Neural crest cell (in vitro differentiated cells): ENCODE measurements around the gene PANX3. TPM values are rescaled to one million over a fixed set of nuclear protein-coding genes. Genes with fewer than 3 reads are reported as not detected.

Experiments used
- DNase-seq: peaks from one replicate; pipeline ENCODE4 v3.0.0; 2021; ENCODE audit warnings: low read depth, mixed read lengths, low spot score
- H3K27ac Mint-ChIP-seq: one replicate; pipeline ENCODE4 v1.8.0; 2021; ENCODE audit warnings: mild to moderate bottlenecking, mixed read lengths; ENCODE audit not compliant: unreplicated experiment
- H3K27me3 Mint-ChIP-seq: 2 replicates; pipeline ENCODE4 v1.8.0; 2021; ENCODE audit warnings: low read depth, mild to moderate bottlenecking, mixed read lengths
- H3K36me3 Mint-ChIP-seq: 2 replicates; pipeline ENCODE4 v1.8.0; 2021; ENCODE audit warnings: low read depth, mild to moderate bottlenecking, mixed read lengths
- H3K4me1 Mint-ChIP-seq: 2 replicates; pipeline ENCODE4 v1.8.0; 2021; ENCODE audit warnings: mixed read lengths
- H3K4me3 Mint-ChIP-seq: one replicate; pipeline ENCODE4 v1.8.0; 2021; ENCODE audit warnings: mild to moderate bottlenecking, mixed read lengths
- H3K9me3 Mint-ChIP-seq: 2 replicates; pipeline ENCODE4 v1.8.0; 2021; ENCODE audit warnings: mixed read lengths
- CTCF ChIP-seq: fragments of 200-600 bp; sonication (generic); conservative IDR thresholded peaks from 2 replicates; pipeline ENCODE4 v1.5.0; 2021; ENCODE audit warnings: antibody characterized with exemption, mild to moderate bottlenecking
- total RNA-seq: library from RNA; stranded (reverse); gene quantifications from 2 replicates; pipeline ENCODE4 v1.2.1, GENCODE V29; 2021

Gene PANX3
- total RNA-seq, 1 donor from 2014 or later, result not detected

DNA sequence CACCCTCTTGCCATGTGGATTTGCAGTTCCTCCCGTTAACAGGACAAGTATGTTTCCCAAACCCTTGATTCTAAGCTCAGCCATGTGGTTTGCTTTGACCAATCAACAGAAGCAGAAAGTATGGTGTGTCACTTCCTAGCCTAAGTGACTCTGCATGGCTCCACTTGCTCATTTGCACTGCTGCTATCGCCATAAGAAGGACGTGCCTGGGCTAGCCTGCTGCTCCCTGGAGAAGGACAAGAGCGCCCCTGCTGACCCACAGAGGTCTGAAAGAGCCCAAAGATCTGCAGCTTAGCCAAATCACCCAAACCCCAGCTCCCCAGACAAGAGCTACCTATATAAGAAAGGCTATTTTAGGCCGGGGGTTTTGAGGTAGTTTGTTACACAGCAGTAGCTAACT lies 29.4 kb downstream of the PANX3 start:
- H3K9me3 Mint-ChIP-seq, result no peaks in the 10 kb centered on the region
- H3K27ac Mint-ChIP-seq, result no peak overlapping the region
- H3K4me1 Mint-ChIP-seq, result peaks cover 11% of the 10 kb centered on the region
- H3K36me3 Mint-ChIP-seq, result peaks cover 13% of the 10 kb centered on the region
- H3K27me3 Mint-ChIP-seq, result no peaks in the 10 kb centered on the region
- no peak for DNase-seq
- no peak for TF ChIP-seq CTCF
- H3K4me3 Mint-ChIP-seq, result no peak overlapping the region

DNA sequence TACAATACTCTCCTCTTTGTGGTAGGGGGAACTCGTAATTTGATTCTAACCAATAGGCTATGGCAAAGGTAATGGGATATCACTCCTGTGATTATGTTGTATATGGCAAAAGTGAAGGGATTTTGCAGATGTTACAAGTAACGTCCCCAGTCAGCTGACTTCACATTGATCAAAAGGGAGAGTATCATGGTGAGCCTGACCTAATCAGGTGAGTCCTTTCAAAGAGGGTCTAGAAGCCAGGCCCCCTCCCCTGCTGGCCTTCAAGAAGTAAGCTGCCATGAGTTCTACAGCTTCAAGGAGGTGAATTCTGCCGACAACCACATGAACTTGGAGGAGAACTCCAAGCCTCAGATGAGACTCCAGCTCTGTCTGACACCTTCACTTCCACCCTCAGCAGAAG lies 31.4 kb downstream of the PANX3 start:
- H3K4me1 Mint-ChIP-seq, result peaks cover 11% of the 10 kb centered on the region
- peaks cover 10% of the 10 kb centered on the region for H3K36me3 Mint-ChIP-seq
- no peak for TF ChIP-seq CTCF
- no peak overlapping the region for H3K27ac Mint-ChIP-seq
- no peak overlapping the region for H3K4me3 Mint-ChIP-seq
- no peak for DNase-seq
- no peaks in the 10 kb centered on the region for H3K27me3 Mint-ChIP-seq
- H3K9me3 Mint-ChIP-seq, result no peaks in the 10 kb centered on the region

GRCh38 chr11:124643042-124643604 lies 31.9 kb downstream of the PANX3 start:
- TF ChIP-seq CTCF, result no peak
- no peak for DNase-seq
- H3K27ac Mint-ChIP-seq, result no peak overlapping the region
- no peaks in the 10 kb centered on the region for H3K9me3 Mint-ChIP-seq
- H3K4me3 Mint-ChIP-seq, result no peak overlapping the region
- peaks cover 11% of the 10 kb centered on the region for H3K4me1 Mint-ChIP-seq
- no peaks in the 10 kb centered on the region for H3K27me3 Mint-ChIP-seq
- peaks cover 6% of the 10 kb centered on the region for H3K36me3 Mint-ChIP-seq

DNA sequence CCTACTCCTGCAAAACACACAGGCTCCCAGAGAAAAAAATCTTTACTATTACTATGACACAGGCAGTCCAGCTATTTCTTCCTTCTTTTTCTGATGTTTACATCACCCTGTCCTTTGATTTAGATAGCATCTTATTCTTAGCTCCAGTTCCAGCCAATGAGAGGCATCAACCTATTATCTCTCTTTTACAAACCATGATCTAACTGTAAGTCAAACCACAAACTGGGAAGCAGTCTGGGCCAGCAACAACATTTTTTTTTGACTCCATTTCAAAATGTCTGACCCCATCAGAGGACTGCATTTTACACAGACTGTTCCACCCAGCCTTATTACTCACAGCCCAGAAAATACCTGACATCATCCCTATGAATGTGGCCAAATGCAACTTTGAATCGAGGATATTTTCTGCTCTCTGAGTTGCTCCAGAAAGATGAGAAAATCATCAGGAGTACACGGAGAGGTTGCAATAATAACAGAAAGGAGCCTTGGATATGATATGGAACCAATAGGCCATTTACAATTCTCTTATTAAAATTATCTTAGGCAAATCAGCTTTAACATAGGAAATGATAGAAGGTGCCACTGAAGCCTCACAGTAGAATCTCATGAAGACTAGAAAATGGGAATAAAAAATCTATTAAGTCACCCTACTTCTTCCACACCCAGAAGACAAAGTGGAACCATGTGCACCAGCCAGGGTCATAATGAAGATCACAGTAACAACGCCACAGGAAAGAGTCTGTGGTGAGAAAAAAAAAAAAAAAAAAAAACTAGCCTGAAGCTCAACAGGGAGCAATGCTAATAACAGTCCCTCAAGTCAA lies 32.6 kb downstream of the PANX3 start:
- H3K9me3 Mint-ChIP-seq, result no peaks in the 10 kb centered on the region
- no peak for DNase-seq
- H3K4me1 Mint-ChIP-seq, result peaks cover 5% of the 10 kb centered on the region
- no peak for TF ChIP-seq CTCF
- no peak overlapping the region for H3K4me3 Mint-ChIP-seq
- H3K36me3 Mint-ChIP-seq, result peaks cover 3% of the 10 kb centered on the region
- no peak overlapping the region for H3K27ac Mint-ChIP-seq
- no peaks in the 10 kb centered on the region for H3K27me3 Mint-ChIP-seq

GRCh38 chr11:124644426-124645280 lies 33.4 kb downstream of the PANX3 start:
- Mint-ChIP-seq H3K27me3 (no peaks in the 10 kb centered on the region), H3K9me3 (no peaks in the 10 kb centered on the region), H3K27ac (no peak overlapping the region), H3K36me3 (peaks cover 3% of the 10 kb centered on the region), H3K4me1 (peaks cover 5% of the 10 kb centered on the region), H3K4me3 (no peak overlapping the region)
- TF ChIP-seq CTCF, result peak; percentile 88
- peak; percentile 63 for DNase-seq
